ENCODE measurements around the gene SLC7A5. TPM values are rescaled to one million over a fixed set of nuclear protein-coding genes. Genes with fewer than 3 reads are reported as not detected.

The SLC7A5 gene
- total and polyA plus RNA-seq, 2 of the 13 experiments (the other 11 are each of a cell fraction or from before 2014, with no cell fraction given) = 79.6 to 155 TPM

DNA sequence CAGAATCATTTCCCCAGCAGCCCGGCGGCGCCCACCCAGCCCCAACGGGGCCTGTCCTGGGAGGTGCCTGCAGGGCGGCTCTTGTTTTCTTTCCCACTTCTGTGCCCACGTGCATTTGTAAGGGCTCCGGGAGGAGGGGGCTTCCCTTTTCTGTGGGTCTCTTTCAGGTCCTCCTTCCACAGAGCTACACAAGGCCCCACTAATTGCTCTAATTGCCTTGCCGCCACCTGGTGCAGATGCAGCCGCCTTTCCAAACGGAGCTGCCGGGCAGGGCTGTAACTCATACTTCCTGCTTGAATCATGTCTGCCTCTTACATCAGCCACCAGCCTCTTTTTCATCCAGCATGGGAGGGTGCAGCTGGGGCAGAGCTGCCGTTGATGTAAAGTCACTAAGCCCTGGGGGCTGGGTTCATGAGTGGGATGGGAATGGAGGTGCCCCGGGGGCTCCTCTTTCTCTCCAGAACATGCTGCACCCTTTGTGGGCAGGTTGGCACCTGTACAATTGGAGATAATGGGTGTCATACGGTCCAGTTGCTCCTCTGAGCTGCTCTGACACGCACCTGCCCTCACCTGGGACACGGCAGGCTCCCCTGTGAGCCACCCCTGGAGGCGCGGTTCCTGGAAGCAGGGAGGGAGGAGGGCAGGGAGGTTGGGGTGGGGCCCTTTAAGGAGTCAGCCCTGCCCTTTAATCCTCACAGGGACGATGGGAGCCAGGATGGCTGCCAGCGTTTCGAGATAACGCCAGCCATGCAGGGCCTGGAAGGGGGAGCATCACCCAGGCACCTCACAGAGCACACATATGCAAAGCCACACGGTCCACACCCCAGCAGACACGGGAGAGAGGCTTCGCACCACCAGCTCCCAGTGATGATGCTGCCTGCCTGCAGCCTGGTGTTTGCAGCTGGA lies 62.4 kb downstream of the SLC7A5 start (continued):
- TF ChIP-seq EP300 (IDR thresholded peaks at IDR 0.05; ENCODE audit: low read depth in 2 of 2, low read length in 2 of 2) (no peak), EP300 (CRISPR knock-in tag; IDR thresholded peaks at IDR 0.05; ENCODE audit: borderline replicate concordance) (peak; percentile 84), ZBTB43 (CRISPR knock-in tag; conservative IDR thresholded peaks at IDR 0.05) (peak; percentile 42; the same call in 1 of the 2 replicates), ZBTB42 (CRISPR knock-in tag; IDR thresholded peaks at IDR 0.05) (0 out of 2 replicates have a peak, but pooled peaks have one; percentile 58), TCF7 (IDR thresholded peaks at IDR 0.05; ENCODE audit: low read depth) (no peak), ZHX2 (IDR thresholded peaks at IDR 0.05; ENCODE audit: low read depth) (no peak), ZHX2 (CRISPR knock-in tag; IDR thresholded peaks at IDR 0.05; ENCODE audit: borderline replicate concordance) (no peak), ZNF20 (CRISPR knock-in tag; IDR thresholded peaks at IDR 0.05) (no peak), EEA1 (CRISPR knock-in tag; IDR thresholded peaks at IDR 0.05; ENCODE audit: borderline replicate concordance) (0 out of 2 replicates have a peak, but pooled peaks have one; percentile 31), ZMYM4 (CRISPR knock-in tag; IDR thresholded peaks at IDR 0.05) (no peak), ZNF598 (CRISPR knock-in tag; IDR thresholded peaks at IDR 0.05; ENCODE audit: borderline replicate concordance) (no peak), ZNF556 (CRISPR knock-in tag; IDR thresholded peaks at IDR 0.05; ENCODE audit: borderline replicate concordance) (peak; percentile 44; the same call in 1 of the 2 replicates), ZBTB8A (CRISPR knock-in tag; IDR thresholded peaks at IDR 0.05; ENCODE audit: borderline replicate concordance, low read depth) (peak; percentile 83; the same call in 1 of the 2 replicates), THAP11 (CRISPR knock-in tag; IDR thresholded peaks at IDR 0.05) (peak; percentile 72), PHF8 (CRISPR knock-in tag; IDR thresholded peaks at IDR 0.05) (peak; percentile 49; the same call in 1 of the 2 replicates)
- TF ChIP-seq, protein P1, sequence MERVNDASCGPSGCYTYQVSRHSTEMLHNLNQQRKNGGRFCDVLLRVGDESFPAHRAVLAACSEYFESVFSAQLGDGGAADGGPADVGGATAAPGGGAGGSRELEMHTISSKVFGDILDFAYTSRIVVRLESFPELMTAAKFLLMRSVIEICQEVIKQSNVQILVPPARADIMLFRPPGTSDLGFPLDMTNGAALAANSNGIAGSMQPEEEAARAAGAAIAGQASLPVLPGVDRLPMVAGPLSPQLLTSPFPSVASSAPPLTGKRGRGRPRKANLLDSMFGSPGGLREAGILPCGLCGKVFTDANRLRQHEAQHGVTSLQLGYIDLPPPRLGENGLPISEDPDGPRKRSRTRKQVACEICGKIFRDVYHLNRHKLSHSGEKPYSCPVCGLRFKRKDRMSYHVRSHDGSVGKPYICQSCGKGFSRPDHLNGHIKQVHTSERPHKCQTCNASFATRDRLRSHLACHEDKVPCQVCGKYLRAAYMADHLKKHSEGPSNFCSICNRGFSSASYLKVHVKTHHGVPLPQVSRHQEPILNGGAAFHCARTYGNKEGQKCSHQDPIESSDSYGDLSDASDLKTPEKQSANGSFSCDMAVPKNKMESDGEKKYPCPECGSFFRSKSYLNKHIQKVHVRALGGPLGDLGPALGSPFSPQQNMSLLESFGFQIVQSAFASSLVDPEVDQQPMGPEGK (CRISPR knock-in tag; IDR thresholded peaks at IDR 0.05) = peak; percentile 55
- TF ChIP-seq, protein P2, sequence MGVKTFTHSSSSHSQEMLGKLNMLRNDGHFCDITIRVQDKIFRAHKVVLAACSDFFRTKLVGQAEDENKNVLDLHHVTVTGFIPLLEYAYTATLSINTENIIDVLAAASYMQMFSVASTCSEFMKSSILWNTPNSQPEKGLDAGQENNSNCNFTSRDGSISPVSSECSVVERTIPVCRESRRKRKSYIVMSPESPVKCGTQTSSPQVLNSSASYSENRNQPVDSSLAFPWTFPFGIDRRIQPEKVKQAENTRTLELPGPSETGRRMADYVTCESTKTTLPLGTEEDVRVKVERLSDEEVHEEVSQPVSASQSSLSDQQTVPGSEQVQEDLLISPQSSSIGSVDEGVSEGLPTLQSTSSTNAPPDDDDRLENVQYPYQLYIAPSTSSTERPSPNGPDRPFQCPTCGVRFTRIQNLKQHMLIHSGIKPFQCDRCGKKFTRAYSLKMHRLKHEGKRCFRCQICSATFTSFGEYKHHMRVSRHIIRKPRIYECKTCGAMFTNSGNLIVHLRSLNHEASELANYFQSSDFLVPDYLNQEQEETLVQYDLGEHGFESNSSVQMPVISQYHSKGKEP (CRISPR knock-in tag; IDR thresholded peaks at IDR 0.05) = no peak
